SU-DHL-6 (cell line): ENCODE results near the gene TSPAN12.

Experiments used
- H2AFZ ChIP-seq: fragments of 200-600 bp; sonication (generic); 2 replicates; pipeline ENCODE4 v1.6.1; 2014; ENCODE audit warnings: low read depth, mild to moderate bottlenecking, moderate library complexity, mixed read lengths, antibody characterized with exemption, low read length; ENCODE audit not compliant: severe bottlenecking
- H3F3A ChIP-seq: fragments of 200-600 bp; shearing (Covaris generic); 2 replicates; pipeline ENCODE4 v1.6.0; 2016; ENCODE audit warnings: antibody characterized with exemption, mild to moderate bottlenecking; ENCODE audit not compliant: insufficient read depth
- H3K27ac ChIP-seq: fragments of 200-600 bp; sonication (generic); 2 replicates; pipeline ENCODE4 v1.5.1; 2016; ENCODE audit warnings: low read depth, mild to moderate bottlenecking, low read length, moderate library complexity, mixed read lengths
- H3K27me3 ChIP-seq: fragments of 200-600 bp; sonication (generic), shearing (Covaris generic); 2 replicates; pipeline ENCODE4 v1.6.0; 2014; ENCODE audit warnings: mild to moderate bottlenecking, low read length
- H3K36me3 ChIP-seq: fragments of 200-600 bp; sonication (generic); 2 replicates; pipeline ENCODE4 v1.6.1; 2014; ENCODE audit warnings: mild to moderate bottlenecking, low read length, mixed read lengths
- H3K4me2 ChIP-seq: fragments of 300-600, 200-600 bp; shearing (Covaris generic), sonication (generic); 2 replicates; pipeline ENCODE4 v1.6.0; 2014; ENCODE audit warnings: low read length, low read depth, mild to moderate bottlenecking; ENCODE audit not compliant: poor library complexity, severe bottlenecking
- H3K4me3 ChIP-seq: fragments of 200-600 bp; sonication (generic); 2 replicates; pipeline ENCODE4 v1.5.1; 2014; ENCODE audit warnings: antibody characterized with exemption, low read length, mild to moderate bottlenecking, mixed read lengths; ENCODE audit not compliant: insufficient read depth, poor library complexity, severe bottlenecking
- H3K79me2 ChIP-seq: fragments of 200-600 bp; sonication (generic); 2 replicates; pipeline ENCODE4 v1.6.1; 2014; ENCODE audit warnings: mild to moderate bottlenecking, low read length, moderate library complexity; ENCODE audit not compliant: insufficient read depth
- H3K9ac ChIP-seq: fragments of 200-600 bp; sonication (generic); 2 replicates; pipeline ENCODE4 v1.7.0; 2014; ENCODE audit warnings: mild to moderate bottlenecking, low read length
- H3K9me2 ChIP-seq: fragments of 200-600 bp; sonication (generic); replicated peaks from 2 replicates; pipeline ENCODE4 v1.6.1; 2014; ENCODE audit warnings: low read length; ENCODE audit not compliant: insufficient read depth
- H3K9me3 ChIP-seq: fragments of 200-600 bp; sonication (generic); 2 replicates; pipeline ENCODE4 v1.6.1; 2014; ENCODE audit warnings: low read length, mixed read lengths; ENCODE audit not compliant: insufficient read depth
- H4K20me1 ChIP-seq: fragments of 200-600 bp; sonication (generic); 2 replicates; pipeline ENCODE4 v1.6.1; 2014; ENCODE audit warnings: low read depth, mild to moderate bottlenecking, antibody characterized with exemption, low read length, moderate library complexity, mixed read lengths
- EZH2phosphoT487 ChIP-seq: fragments of 200-600 bp; sonication (generic), shearing (Covaris generic); conservative IDR thresholded peaks from 2 replicates; pipeline ENCODE4 v1.6.1; 2018; ENCODE audit warnings: mild to moderate bottlenecking, antibody characterized with exemption, low read length, moderate library complexity, mixed read lengths
- TF ChIP-seq, protein P1 (sequence below): fragments of 200-600 bp; sonication (generic); IDR thresholded peaks from one replicate; pipeline ENCODE4 v1.5.1; 2017; ENCODE audit warnings: antibody characterized with exemption, mild to moderate bottlenecking, low read length, moderate library complexity; ENCODE audit not compliant: insufficient read depth, poor library complexity, severe bottlenecking

Gene TSPAN12

DNA sequence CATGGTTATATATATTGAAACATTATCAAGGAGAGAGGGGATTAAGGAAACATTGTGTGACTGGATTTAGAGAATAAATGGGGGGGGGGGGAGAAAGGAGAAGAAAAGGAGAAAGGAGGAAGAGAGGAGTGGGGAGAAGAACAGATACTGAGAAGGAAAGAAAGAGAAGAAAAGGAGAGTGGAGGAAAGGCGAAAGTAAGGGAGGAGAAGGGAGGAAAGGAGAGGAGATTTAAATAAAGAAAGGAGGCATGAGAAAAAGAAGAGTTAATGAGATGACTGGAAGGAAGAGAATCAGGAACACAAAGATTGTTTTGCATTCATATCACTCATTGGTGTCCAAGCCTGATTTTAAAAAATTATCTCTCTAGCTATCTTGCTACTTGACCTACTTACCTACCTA, 16.1 kb upstream of the TSPAN12 start:
- TF ChIP-seq EZH2phosphoT487 = no peak
- TF ChIP-seq, protein P1, sequence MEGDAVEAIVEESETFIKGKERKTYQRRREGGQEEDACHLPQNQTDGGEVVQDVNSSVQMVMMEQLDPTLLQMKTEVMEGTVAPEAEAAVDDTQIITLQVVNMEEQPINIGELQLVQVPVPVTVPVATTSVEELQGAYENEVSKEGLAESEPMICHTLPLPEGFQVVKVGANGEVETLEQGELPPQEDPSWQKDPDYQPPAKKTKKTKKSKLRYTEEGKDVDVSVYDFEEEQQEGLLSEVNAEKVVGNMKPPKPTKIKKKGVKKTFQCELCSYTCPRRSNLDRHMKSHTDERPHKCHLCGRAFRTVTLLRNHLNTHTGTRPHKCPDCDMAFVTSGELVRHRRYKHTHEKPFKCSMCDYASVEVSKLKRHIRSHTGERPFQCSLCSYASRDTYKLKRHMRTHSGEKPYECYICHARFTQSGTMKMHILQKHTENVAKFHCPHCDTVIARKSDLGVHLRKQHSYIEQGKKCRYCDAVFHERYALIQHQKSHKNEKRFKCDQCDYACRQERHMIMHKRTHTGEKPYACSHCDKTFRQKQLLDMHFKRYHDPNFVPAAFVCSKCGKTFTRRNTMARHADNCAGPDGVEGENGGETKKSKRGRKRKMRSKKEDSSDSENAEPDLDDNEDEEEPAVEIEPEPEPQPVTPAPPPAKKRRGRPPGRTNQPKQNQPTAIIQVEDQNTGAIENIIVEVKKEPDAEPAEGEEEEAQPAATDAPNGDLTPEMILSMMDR = no peak
- Histone ChIP-seq H3F3A (no peaks in the 10 kb centered on the region), H3K79me2 (no peaks in the 10 kb centered on the region), H3K27ac (no peak overlapping the region), H3K4me2 (no peak overlapping the region), H3K9ac (no peak overlapping the region), H3K27me3 (no peaks in the 10 kb centered on the region), H3K36me3 (no peaks in the 10 kb centered on the region), H4K20me1 (no peaks in the 10 kb centered on the region), H2AFZ (no peak overlapping the region), H3K9me3 (no peaks in the 10 kb centered on the region), H3K4me3 (no peak overlapping the region), H3K9me2 (no peaks in the 10 kb centered on the region)

DNA sequence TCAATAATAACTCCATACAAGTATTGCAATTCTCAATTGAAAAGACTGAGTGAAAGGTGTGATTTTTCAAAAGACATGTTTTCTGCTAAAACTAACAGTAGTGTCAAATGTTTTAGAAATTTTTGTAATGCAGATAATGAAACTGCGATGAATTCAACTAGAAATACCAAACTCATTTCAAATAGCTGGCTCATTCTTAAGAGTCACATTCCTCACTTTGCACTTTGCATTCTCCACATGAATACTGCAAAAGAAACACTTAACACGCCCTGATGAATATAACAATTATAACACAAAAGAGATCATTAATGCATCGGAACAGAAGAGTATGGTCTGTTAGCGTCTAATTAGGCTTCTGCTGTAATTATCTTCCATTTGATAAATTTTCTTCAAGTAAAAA, 15.5 kb upstream of the TSPAN12 start:
- Histone ChIP-seq H3K4me2 (no peak overlapping the region), H2AFZ (no peak overlapping the region), H3F3A (no peaks in the 10 kb centered on the region), H3K36me3 (no peaks in the 10 kb centered on the region), H4K20me1 (no peaks in the 10 kb centered on the region), H3K9me2 (no peaks in the 10 kb centered on the region), H3K27me3 (no peaks in the 10 kb centered on the region), H3K4me3 (no peak overlapping the region), H3K27ac (no peak overlapping the region), H3K9me3 (no peaks in the 10 kb centered on the region), H3K79me2 (no peaks in the 10 kb centered on the region), H3K9ac (no peak overlapping the region)
- TF ChIP-seq, protein P1 = no peak
- TF ChIP-seq EZH2phosphoT487 = no peak

DNA sequence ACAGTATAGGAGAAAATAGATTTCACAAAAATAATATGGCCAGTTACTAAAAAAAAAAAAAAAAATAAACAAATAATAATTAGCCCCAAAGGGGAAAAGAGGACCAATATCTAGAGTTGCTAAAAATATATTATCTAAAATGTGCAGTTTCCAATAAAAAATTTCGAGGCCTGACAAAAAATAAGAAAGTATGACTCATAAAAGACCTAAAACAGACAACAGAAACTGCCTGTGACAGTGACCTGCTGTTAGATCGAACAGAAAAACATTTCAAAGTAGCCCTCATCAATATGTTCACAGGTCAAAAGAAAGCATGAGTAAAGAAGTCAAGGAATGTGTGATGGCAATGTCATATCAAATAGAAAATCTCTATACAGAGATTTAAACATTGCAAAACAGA, 11.8 kb upstream of the TSPAN12 start:
- no peak overlapping the region for H3K4me2 ChIP-seq
- H3K36me3 ChIP-seq = no peaks in the 10 kb centered on the region
- no peak overlapping the region for H2AFZ ChIP-seq
- no peak overlapping the region for H3K27ac ChIP-seq
- H3F3A ChIP-seq = no peaks in the 10 kb centered on the region
- no peaks in the 10 kb centered on the region for H3K79me2 ChIP-seq
- TF ChIP-seq, protein P1 = no peak
- no peak for TF ChIP-seq EZH2phosphoT487
- H3K9me2 ChIP-seq = no peaks in the 10 kb centered on the region
- no peak overlapping the region for H3K9ac ChIP-seq
- no peaks in the 10 kb centered on the region for H4K20me1 ChIP-seq
- H3K9me3 ChIP-seq = no peaks in the 10 kb centered on the region
- H3K27me3 ChIP-seq = no peaks in the 10 kb centered on the region
- H3K4me3 ChIP-seq = no peak overlapping the region
